Cardiac muscle cell (in vitro differentiated cells and primary cell): ENCODE data around the gene SLC24A3. TPM values are rescaled to one million over a fixed set of nuclear protein-coding genes. Genes with fewer than 3 reads are reported as not detected.

Source experiments
- DNase-seq, 2 donors: peaks; one replicate each; pipeline versions ENCODE4 v3.0.0 to v3.0.0-alpha.2; 2010 to 2017; ENCODE audit warnings: low read depth in 1 of 2, low spot score in 1 of 2
- H3K27ac ChIP-seq: fragments of 200-600 bp; sonication (generic); 2 replicates; pipeline ENCODE4 v1.5.1; 2016
- H3K27me3 ChIP-seq: fragments of 200-600 bp; sonication (generic); 2 replicates; pipeline ENCODE4 v1.6.0; 2016; ENCODE audit warnings: control low read depth
- H3K36me3 ChIP-seq: fragments of 200-600 bp; sonication (generic); 2 replicates; pipeline ENCODE4 v1.5.1; 2016; ENCODE audit warnings: control low read depth
- H3K4me1 ChIP-seq: fragments of 200-600 bp; sonication (generic); 2 replicates; pipeline ENCODE4 v1.8.1; 2017; ENCODE audit warnings: low read depth, mild to moderate bottlenecking, mixed run types
- H3K4me3 ChIP-seq: fragments of 200-600 bp; sonication (generic); 2 replicates; pipeline ENCODE4 v1.5.1; 2016; ENCODE audit warnings: mild to moderate bottlenecking
- H3K9me3 ChIP-seq: fragments of 200-600 bp; sonication (generic); 2 replicates; pipeline ENCODE4 v1.5.1; 2017; ENCODE audit warnings: low read depth, mild to moderate bottlenecking, control low read depth
- polyA plus RNA-seq: library from polyadenylated mRNA; unstranded; fragments of >200 nt; fragmentation: Nextera tagmentation; extraction: Ambion mirVana; gene quantifications from 2 replicates; pipeline ENCODE4 v1.2.1, GENCODE V29; 2016
- total RNA-seq: library from RNA; depleted of rRNA; stranded (reverse); fragments of >200 nt; gene quantifications from 2 replicates; pipeline ENCODE4 v1.2.3, GENCODE V29; 2016
- TF ChIP-seq, protein P1 (sequence below): IDR thresholded peaks from 2 replicates; pipeline ENCODE4 v1.5.1; 2012; ENCODE audit warnings: low read depth, mild to moderate bottlenecking, low read length

Gene SLC24A3
- total and polyA plus RNA-seq, 2 experiments from 2014 or later: 1.6 to 1.7 TPM

DNA sequence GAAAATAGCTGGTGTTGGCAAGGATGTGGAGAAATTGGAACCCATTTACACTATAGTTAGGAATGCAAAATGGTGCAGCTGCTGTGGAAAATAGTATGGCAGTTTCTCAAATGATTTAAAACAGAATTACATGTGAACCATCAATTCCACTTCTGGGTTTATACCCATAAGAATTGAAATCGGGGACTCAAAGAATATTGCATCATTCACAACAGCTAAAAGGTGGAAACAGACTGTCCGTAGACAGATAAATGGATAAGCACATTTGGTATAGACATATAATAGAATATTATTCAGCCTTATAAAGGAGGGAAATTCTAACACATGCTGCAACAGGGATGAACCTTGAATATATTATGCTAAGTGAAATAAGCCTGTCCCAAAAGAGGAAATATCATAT is 355.7 kb downstream of the SLC24A3 start:
- Histone ChIP-seq H3K27ac (no peak overlapping the region), H3K4me1 (no peaks in the 10 kb centered on the region), H3K27me3 (no peaks in the 10 kb centered on the region), H3K4me3 (no peak overlapping the region), H3K36me3 (no peaks in the 10 kb centered on the region), H3K9me3 (no peaks in the 10 kb centered on the region)
- DNase-seq: no peak
- TF ChIP-seq, protein P1, sequence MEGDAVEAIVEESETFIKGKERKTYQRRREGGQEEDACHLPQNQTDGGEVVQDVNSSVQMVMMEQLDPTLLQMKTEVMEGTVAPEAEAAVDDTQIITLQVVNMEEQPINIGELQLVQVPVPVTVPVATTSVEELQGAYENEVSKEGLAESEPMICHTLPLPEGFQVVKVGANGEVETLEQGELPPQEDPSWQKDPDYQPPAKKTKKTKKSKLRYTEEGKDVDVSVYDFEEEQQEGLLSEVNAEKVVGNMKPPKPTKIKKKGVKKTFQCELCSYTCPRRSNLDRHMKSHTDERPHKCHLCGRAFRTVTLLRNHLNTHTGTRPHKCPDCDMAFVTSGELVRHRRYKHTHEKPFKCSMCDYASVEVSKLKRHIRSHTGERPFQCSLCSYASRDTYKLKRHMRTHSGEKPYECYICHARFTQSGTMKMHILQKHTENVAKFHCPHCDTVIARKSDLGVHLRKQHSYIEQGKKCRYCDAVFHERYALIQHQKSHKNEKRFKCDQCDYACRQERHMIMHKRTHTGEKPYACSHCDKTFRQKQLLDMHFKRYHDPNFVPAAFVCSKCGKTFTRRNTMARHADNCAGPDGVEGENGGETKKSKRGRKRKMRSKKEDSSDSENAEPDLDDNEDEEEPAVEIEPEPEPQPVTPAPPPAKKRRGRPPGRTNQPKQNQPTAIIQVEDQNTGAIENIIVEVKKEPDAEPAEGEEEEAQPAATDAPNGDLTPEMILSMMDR: no peak

DNA sequence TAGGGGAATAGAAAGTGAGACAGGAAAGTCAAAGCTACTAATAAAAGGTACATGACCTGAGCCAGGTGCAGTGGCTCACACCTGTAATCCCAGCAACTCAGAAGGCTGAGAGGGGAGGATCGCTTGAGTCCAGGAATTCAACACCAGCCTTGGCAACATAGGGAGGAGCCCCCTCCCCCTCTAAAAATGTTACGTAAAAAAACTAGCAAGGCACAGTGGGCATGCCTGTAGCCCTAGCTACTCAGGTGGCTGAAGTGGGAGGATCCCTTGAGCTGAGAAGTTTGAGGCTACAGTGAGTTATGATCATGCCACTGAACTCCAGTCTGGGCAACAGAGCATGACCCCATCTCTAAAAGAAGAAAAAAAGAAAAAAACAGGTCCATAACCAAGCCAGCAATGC is 359.6 kb downstream of the SLC24A3 start:
- Histone ChIP-seq H3K4me3 (no peak overlapping the region), H3K27me3 (no peaks in the 10 kb centered on the region), H3K27ac (no peak overlapping the region), H3K4me1 (no peaks in the 10 kb centered on the region), H3K36me3 (no peaks in the 10 kb centered on the region), H3K9me3 (no peaks in the 10 kb centered on the region)
- no peak for DNase-seq
- TF ChIP-seq, protein P1: no peak

DNA sequence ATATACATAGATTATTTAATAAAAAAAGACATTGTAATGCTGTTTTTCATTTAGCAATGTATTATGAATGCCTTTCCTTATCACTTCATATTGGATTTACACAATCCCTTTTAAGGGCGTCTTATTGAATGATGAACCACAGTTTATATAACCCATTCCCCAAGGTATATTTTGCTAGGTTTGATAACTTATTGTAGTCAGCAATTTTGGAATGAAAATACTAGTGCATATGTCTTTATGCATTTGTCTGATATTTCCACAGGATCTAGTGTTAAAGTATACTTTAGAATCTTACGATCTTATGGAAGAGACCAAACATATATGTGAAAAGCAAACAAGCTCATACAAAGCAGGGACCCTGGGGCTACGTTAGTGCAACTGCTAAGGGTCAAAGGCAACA is 365.2 kb downstream of the SLC24A3 start:
- no peaks in the 10 kb centered on the region for H3K4me1 ChIP-seq
- H3K9me3 ChIP-seq: no peaks in the 10 kb centered on the region
- H3K27ac ChIP-seq: no peak overlapping the region
- TF ChIP-seq, protein P1: no peak
- H3K27me3 ChIP-seq: no peaks in the 10 kb centered on the region
- no peak for DNase-seq
- no peaks in the 10 kb centered on the region for H3K36me3 ChIP-seq
- no peak overlapping the region for H3K4me3 ChIP-seq

DNA sequence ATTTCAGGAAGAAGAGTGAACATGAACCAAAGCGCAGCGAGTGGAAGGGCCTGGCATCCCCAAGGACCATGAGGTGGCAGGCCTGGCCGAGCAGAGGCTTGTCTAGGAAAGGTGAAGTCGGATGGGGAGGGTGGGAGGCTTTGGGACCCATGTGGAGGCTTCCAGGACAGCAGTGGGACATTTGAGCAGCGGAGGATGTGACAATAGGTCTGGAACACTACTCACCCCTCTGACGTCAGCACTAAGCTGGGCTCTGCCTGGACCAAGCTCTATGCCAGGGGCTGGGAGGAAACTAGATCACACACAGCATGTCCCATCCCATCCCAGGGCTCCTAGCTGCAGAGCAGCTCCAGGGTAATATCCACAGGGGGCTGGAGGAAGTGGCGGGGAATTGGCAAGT is 370.3 kb downstream of the SLC24A3 start:
- H3K36me3 ChIP-seq: no peaks in the 10 kb centered on the region
- no peak overlapping the region for H3K27ac ChIP-seq
- no peak for DNase-seq
- TF ChIP-seq, protein P1: no peak
- no peak overlapping the region for H3K4me3 ChIP-seq
- no peaks in the 10 kb centered on the region for H3K4me1 ChIP-seq
- H3K9me3 ChIP-seq: no peaks in the 10 kb centered on the region
- H3K27me3 ChIP-seq: no peaks in the 10 kb centered on the region

DNA sequence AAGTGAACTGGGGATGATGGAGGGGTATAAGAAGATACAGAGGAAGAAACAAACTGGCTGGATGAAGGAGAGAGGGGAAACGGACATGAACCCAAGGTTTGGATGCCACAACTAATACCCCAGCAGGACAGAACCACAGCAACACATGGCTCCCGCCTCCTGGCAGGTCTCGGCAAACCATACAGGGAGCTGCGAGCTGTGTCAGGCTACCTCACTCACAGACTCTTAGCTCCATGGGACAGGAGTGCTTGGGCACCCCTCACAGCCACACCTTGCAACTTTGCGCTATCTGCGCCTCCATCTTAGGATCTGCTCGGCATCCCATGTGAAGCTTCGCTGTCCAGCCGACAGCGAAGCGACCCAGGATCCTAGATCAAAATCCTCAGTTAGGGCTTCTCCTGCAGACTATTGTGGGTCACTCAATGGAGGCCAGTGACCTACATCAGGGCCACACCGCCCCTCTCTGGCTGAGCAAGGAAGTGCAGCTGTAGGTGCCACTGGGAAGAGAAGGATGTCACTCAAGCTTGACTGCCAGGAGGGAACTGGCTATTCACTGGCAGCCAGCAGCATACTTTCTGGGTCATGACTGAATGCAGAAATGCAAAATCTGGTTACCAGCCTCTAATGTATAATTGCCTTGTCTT is 371.2 kb downstream of the SLC24A3 start:
- peak; percentile 51 to 80 for DNase-seq
- H3K4me1 ChIP-seq: no peaks in the 10 kb centered on the region

More for the DNA sequence above, 371.2 kb downstream of the SLC24A3 start:
- Histone ChIP-seq H3K27me3 (no peaks in the 10 kb centered on the region), H3K4me3 (no peak overlapping the region), H3K36me3 (no peaks in the 10 kb centered on the region), H3K9me3 (no peaks in the 10 kb centered on the region), H3K27ac (no peak overlapping the region)
- TF ChIP-seq, protein P1: peak; percentile 80
